HPDE6-E6E7 (cell line): ENCODE data around the gene MRPL3.

Experiments
- DNase-seq: peaks from one replicate; pipeline ENCODE4 v3.0.0; 2011; ENCODE audit warnings: missing footprints; ENCODE audit errors: extremely low spot score

Gene MRPL3

GRCh38 chr3:131502530-131503319 is at the start of gene MRPL3:
TSS of gene MRPL3 (minus strand) at chr3:131502971. CDS start at chr3:131502821, 150 bp downstream.
- peak; percentile 76 for DNase-seq

GRCh38 chr3:131551761-131552160 is 49.0 kb upstream of the MRPL3 start:
- DNase-seq, result no peak

GRCh38 chr3:131550562-131551465 is 48.0 kb upstream of the MRPL3 start:
- no peak for DNase-seq

GRCh38 chr3:131549340-131549739 is 46.6 kb upstream of the MRPL3 start:
- no peak for DNase-seq

- DNase-seq, result no peak
Observed at GRCh38 chr3:131547585-131547984, 44.8 kb upstream of the MRPL3 start.

- no peak for DNase-seq
Observed at GRCh38 chr3:131546441-131546840, 43.7 kb upstream of the MRPL3 start.

GRCh38 chr3:131544557-131544956 is 41.8 kb upstream of the MRPL3 start:
- no peak for DNase-seq

- no peak for DNase-seq
Observed at GRCh38 chr3:131543714-131544113, 40.9 kb upstream of the MRPL3 start.

GRCh38 chr3:131541288-131541687 is 38.5 kb upstream of the MRPL3 start:
- DNase-seq, result no peak

- no peak for DNase-seq
Observed at GRCh38 chr3:131540821-131541220, 38.0 kb upstream of the MRPL3 start.

- no peak for DNase-seq
Observed at GRCh38 chr3:131540143-131540542, 37.4 kb upstream of the MRPL3 start.

- DNase-seq, result no peak
Observed at GRCh38 chr3:131538968-131539367, 36.2 kb upstream of the MRPL3 start.

GRCh38 chr3:131537531-131537930 is 34.8 kb upstream of the MRPL3 start:
- DNase-seq, result no peak

GRCh38 chr3:131535596-131535995 is 32.8 kb upstream of the MRPL3 start:
- DNase-seq, result no peak

- no peak for DNase-seq
Observed at GRCh38 chr3:131535131-131535530, 32.4 kb upstream of the MRPL3 start.

GRCh38 chr3:131532645-131533044 is 29.9 kb upstream of the MRPL3 start:
- no peak for DNase-seq

GRCh38 chr3:131530843-131531242 is 28.1 kb upstream of the MRPL3 start:
- DNase-seq, result no peak

- no peak for DNase-seq
Observed at GRCh38 chr3:131530388-131530787, 27.6 kb upstream of the MRPL3 start.

- no peak for DNase-seq
Observed at GRCh38 chr3:131526801-131527347, 24.1 kb upstream of the MRPL3 start.

GRCh38 chr3:131518680-131519079 is 15.9 kb upstream of the MRPL3 start:
- no peak for DNase-seq

- DNase-seq, result no peak
Observed at GRCh38 chr3:131505421-131505820, 2.6 kb upstream of the MRPL3 start.

- no peak for DNase-seq
Observed at GRCh38 chr3:131503320-131503635, 507 bp upstream of the MRPL3 start.

- no peak for DNase-seq
Observed at GRCh38 chr3:131501949-131502348, 822 bp downstream of the MRPL3 start.
